Measurements from ENCODE around the gene THAP4.

The THAP4 gene

GRCh38 chr2:241563031-241563507 is 73.9 kb downstream of the THAP4 start:
- H3K27ac ChIP-seq: no peak overlapping the region
- peaks cover 0 to 54% (median 34%) of the 10 kb centered on the region in 4 donors for H3K4me1 ChIP-seq
- intact Hi-C loops (cut with DNase I; ENCODE audit: low total_unique reads): loop anchor here (5.0 kb wide), 1 partner anchor 56 kb away; the partner anchor contains the start of gene STK25
- TF ChIP-seq CTCF (IDR thresholded peaks at IDR 0.05): no peak
- H3K36me3 ChIP-seq: peaks cover 0 to 7% (median 0%) of the 10 kb centered on the region in 3 donors
- DNase-seq: peak in 1 of 2 donors; percentile 57
- no peak overlapping the region for H3K4me3 ChIP-seq
- H3K9me3 ChIP-seq: no peaks in the 10 kb centered on the region
- H3K27me3 ChIP-seq: peaks cover 0 to 20% of the 10 kb centered on the region in 2 donors

GRCh38 chr2:241562269-241562891 is 74.6 kb downstream of the THAP4 start:
- intact Hi-C loops (cut with DNase I; ENCODE audit: low total_unique reads): loop anchor here (5.0 kb wide), 1 partner anchor 55 kb away; the partner anchor contains the start of gene STK25
- no peak overlapping the region for H3K27ac ChIP-seq

GRCh38 chr2:241561832-241562231 is 75.1 kb downstream of the THAP4 start:
- intact Hi-C loops (cut with DNase I; ENCODE audit: low total_unique reads): loop anchor here (5.0 kb wide), 1 partner anchor 55 kb away; the partner anchor contains the start of gene STK25
- Histone ChIP-seq H3K4me3 (no peak overlapping the region), H3K27ac (no peak overlapping the region)

More at GRCh38 chr2:241562269-241562891, 74.6 kb downstream of the THAP4 start:
- TF ChIP-seq CTCF (IDR thresholded peaks at IDR 0.05): no peak
- H3K4me3 ChIP-seq: no peak overlapping the region
- H3K4me1 ChIP-seq: peaks cover 0 to 54% (median 34%) of the 10 kb centered on the region in 4 donors
- peaks cover 0 to 7% (median 0%) of the 10 kb centered on the region in 3 donors for H3K36me3 ChIP-seq
- no peak for DNase-seq
- peaks cover 0 to 20% of the 10 kb centered on the region in 2 donors for H3K27me3 ChIP-seq
- H3K9me3 ChIP-seq: peaks cover 0 to under 1% (median 0%) of the 10 kb centered on the region in 3 donors

GRCh38 chr2:241560883-241561474 is 76.0 kb downstream of the THAP4 start:
- H3K4me1 ChIP-seq: peaks cover 0 to 54% (median 34%) of the 10 kb centered on the region in 4 donors
- intact Hi-C loops (cut with DNase I; ENCODE audit: low total_unique reads): loop anchor here (5.0 kb wide), 1 partner anchor 54 kb away; the partner anchor contains the start of gene STK25
- peak overlapping the region in 1 of 2 donors; percentile 12 for H3K27ac ChIP-seq
- peak in 1 of 2 donors; percentile 68 for DNase-seq
- no peak for TF ChIP-seq CTCF (IDR thresholded peaks at IDR 0.05)
- H3K36me3 ChIP-seq: peaks cover 0 to 7% (median 0%) of the 10 kb centered on the region in 3 donors
- peaks cover 0 to 21% of the 10 kb centered on the region in 2 donors for H3K27me3 ChIP-seq
- peaks cover 0 to 3% (median 2%) of the 10 kb centered on the region in 3 donors for H3K9me3 ChIP-seq
- H3K4me3 ChIP-seq: no peak overlapping the region

More at GRCh38 chr2:241561832-241562231, 75.1 kb downstream of the THAP4 start:
- Histone ChIP-seq H3K4me1 (peaks cover 0 to 54% (median 34%) of the 10 kb centered on the region in 4 donors), H3K36me3 (peaks cover 0 to 7% (median 0%) of the 10 kb centered on the region in 3 donors), H3K9me3 (peaks cover 0 to 2% (median 2%) of the 10 kb centered on the region in 3 donors), H3K27me3 (peaks cover 0 to 20% of the 10 kb centered on the region in 2 donors)
- DNase-seq: peak in 1 of 2 donors; percentile 83
- TF ChIP-seq CTCF (IDR thresholded peaks at IDR 0.05): no peak

- TF ChIP-seq CTCF (IDR thresholded peaks at IDR 0.05): no peak
- Histone ChIP-seq H3K36me3 (peaks cover 0 to 7% (median 0%) of the 10 kb centered on the region in 3 donors), H3K9me3 (peaks cover 0 to 3% (median 2%) of the 10 kb centered on the region in 3 donors), H3K4me1 (peaks cover 0 to 54% (median 34%) of the 10 kb centered on the region in 4 donors), H3K27ac (peak overlapping the region in 1 of 2 donors; percentile 12), H3K27me3 (peaks cover 0 to 28% of the 10 kb centered on the region in 2 donors), H3K4me3 (peak overlapping the region; percentile 50 to 64)
- intact Hi-C loops (cut with DNase I; ENCODE audit: low total_unique reads): loop anchor here (5.0 kb wide), 1 partner anchor 53 kb away; the partner anchor contains the start of gene STK25
- no peak for DNase-seq
These were observed 76.6 kb downstream of the THAP4 start for GRCh38 chr2:241560162-241560882.
